ENCODE data around the gene PRR35.

Gene PRR35

DNA sequence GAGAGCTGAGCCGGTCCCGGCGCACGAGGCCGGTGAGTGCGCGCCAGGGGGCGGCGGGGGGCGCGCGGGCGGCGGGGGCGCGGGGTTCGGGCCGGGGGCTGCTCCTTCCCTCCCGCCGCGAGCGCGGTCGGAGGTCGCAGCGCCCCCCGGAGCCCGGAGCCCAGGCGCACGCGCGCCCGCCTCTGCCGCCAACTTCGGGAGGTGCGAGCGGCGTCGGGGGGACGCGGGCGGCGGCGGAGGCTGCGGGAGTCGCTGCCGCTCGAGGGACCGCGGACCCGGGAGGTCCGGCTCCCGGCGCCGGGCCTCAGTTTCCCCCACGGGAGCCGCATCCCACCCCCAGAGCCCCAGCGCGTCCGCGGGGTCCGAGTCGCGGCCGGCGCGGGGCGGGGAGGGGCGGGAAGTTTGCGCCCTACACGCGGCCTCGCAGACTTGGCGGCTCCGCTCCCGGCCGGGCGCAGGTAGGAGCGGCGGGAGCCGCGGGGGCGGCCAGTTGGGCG is at the start of gene PRR35:
TSS of gene PRR35 (plus strand) at position 191 of the 497 bp plus-strand sequence. CDS start 2,901 bp downstream, outside the sequence.
- DNase-seq (ENCODE audit: low read depth) = no peak

DNA sequence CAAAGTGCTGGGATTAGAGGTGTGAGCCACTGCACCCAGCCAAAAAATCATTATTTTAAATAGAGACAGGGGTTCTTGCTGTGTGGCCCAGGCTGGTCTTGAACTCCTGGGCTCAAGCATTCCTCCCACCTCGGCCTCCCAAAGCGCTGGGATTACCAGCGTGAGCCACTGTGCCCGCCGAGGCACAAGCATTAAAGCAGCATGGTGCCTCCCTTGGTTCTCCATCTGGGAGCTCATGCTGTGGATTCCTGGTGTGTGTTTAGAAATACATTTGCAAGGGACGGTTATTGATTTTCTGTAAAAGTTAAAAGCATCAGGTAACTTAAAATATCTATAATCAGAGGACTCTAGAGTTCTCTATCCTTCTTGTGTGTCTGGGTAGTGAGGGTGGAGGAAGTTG is 47.4 kb upstream of the PRR35 start:
- no peak for DNase-seq (ENCODE audit: low read depth)

DNA sequence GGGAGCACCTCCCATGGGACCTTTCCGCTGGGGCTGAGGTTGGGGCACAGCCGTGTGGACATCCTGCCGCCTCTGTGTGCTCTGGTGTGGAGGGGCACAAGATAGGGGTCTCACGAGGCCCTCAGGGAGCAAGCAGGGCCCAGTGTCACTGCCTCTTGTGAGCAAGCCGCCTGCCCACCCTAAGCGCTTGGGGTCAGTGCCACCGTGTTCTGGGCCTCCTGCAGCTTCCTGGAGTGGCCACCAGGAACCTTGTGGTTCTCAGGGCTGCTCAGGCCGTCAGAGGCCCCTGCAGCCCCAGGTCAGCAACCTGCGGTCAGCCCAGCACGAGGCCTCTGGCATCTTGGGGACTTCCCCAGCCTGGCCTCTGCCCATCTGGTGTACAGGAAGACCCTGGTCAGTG is 46.2 kb upstream of the PRR35 start:
- DNase-seq (ENCODE audit: low read depth) = no peak

DNA sequence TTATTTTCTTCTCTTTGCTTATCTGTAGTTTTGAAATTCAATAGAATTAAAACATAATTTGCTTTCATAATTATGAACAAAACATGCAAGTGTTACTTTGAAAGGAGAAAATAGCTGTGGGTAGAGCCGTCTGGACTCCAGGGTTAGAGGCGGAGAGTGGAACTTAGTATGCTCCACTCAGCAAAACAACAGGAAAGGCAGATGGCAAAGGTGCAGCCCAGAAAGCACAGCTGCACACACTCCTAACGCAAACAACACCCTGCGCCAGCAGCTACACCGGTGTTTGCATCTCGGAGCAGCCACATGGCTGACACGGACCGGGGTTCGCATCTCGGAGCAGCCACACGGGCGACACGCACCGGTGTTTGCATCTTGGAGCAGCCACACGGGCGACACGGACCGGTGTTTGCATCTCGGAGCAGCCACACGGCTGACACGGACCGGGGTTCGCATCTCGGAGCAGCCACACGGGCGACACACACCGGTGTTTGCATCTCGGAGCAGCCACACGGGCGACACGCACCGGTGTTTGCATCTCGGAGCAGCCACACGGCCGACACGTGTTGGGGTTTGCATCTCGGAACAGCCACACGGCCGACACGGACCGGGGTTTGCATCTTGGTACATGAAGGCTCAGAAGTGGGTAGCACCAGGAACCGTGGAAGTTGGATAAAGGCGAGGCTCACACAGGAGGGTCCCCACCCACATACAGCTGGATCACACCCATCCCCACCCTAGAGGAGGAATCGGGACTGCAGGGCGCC is 44.8 kb upstream of the PRR35 start:
- no peak for DNase-seq (ENCODE audit: low read depth)

DNA sequence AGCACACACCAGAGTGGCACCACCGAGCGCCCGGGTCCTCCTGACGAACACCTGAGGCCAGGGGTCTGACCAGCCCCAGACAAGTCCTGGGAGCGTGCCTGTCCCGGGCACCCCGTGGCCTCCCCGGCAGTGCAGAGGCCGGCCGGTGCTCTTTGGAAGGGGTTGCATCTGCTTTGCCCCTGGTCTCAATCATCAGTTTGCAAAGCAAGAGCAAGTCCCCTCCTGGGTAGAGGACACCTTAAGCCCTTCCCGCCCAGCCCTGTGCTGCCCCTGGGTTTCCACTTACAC is 44.3 kb upstream of the PRR35 start:
- DNase-seq (ENCODE audit: low read depth) = no peak

DNA sequence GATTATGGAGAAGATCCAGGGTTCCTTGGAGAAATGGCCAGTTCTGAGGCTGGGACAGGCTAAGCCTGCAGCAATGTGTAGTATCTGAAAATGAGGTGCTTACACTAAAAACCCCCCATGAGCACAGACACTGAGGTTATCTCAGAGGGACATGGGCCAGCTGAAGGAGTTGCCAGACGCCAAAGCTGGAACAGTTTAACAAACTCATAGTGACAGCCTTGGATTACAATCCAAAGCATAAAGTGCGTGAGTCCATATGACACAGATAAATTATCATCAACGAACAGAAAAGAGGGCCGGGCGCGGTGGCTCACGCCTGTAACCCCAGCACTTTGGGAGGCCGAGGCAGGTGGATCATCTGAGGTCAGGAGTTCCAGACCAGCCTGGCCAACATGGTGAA is 43.9 kb upstream of the PRR35 start:
- no peak for DNase-seq (ENCODE audit: low read depth)

DNA sequence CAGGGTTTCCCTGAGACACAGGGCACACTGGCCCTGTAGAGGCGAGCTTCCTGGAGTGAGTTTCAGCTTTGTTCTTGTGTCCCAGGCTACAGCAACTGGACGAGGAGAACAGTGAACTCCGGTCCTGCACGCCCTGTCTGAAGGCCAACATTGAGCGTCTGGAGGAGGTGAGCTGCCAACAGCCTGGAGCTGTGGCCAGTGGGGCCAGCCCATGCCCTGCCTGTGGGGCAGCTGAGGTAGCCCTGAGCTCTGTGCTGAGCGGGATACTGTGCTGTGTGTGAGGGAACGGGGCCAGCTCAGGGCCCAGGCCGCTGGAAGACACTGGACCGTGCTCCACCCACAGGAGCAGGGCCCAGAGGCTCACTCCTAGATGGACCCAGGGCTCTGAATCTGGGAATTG is 41.3 kb upstream of the PRR35 start:
- DNase-seq (ENCODE audit: low read depth) = no peak

DNA sequence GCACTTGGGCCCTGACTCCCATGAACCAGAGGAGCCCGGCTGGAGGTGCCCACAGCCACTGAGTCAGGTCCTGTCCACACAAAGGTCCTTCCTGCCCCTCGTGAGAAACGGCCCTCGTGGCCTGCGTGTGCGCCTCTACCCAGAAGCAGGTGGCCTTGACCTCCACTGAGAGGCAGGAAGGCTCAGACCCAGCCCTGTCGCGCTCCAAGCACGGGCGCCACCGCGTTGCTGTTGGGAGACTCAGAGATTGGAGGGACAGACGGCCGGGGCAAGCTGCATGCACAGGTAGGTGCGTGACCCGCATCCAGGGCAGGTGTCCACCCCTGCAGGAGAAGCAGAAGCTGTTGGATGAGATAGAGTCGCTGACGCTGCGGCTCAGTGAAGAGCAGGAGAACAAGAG is 40.8 kb upstream of the PRR35 start:
- no peak for DNase-seq (ENCODE audit: low read depth)

DNA sequence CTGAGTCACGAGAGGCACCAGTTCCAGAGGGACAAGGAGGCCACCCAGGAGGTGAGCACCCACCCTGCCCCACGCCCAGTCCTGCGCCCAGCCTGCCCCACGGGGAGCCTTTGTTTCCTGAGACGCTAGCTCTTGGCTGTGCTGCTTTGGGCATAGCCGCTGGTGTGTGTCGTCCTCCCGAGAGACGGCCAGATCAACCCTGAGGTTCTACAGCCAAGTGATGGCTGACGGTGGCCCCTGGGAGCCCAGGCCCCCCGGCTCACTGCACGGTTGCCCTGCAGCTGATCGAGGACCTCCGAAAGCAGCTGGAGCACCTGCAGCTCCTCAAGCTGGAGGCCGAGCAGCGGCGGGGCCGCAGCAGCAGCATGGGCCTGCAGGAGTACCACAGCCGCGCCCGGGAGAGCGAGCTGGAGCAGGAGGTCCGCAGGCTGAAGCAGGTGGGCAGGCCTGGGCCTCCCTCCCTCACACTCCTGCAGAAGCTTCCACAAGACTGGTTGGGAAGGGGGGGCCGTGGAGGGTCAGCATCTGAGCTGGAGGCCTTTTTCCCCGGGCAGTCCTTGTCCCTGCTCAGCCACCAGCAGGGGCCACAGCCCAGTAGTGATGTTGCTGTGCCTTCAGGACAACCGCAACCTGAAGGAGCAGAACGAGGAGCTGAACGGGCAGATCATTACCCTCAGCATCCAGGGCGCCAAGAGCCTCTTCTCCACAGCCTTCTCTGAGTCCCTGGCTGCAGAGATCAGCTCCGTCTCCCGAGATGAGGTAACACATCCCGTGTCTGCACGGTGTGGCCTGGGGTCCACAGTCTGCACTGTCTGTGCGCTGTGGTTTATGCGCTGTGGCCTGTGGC is 40.1 kb upstream of the PRR35 start:
- DNase-seq (ENCODE audit: low read depth) = no peak

DNA sequence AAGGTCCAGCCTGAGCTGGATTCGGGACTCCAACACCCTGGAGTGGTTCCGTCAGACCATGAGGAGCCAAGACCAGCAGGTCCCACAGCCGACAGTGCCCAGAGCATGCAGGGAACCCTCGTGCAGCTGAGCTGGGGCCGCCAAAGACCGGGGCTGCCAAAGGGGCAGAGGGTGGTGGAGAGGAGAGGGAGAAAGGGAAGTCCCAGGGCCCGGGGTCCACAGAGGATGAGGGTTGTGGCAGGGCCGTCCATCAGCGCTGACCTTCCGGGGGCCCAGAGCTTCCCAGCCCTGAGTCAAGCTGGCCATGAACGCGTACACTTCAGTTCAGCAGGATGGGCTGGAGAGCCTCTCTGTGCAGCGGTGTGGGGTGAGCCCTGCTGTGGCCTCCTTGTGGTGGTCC is 39.3 kb upstream of the PRR35 start:
- DNase-seq (ENCODE audit: low read depth) = no peak

DNA sequence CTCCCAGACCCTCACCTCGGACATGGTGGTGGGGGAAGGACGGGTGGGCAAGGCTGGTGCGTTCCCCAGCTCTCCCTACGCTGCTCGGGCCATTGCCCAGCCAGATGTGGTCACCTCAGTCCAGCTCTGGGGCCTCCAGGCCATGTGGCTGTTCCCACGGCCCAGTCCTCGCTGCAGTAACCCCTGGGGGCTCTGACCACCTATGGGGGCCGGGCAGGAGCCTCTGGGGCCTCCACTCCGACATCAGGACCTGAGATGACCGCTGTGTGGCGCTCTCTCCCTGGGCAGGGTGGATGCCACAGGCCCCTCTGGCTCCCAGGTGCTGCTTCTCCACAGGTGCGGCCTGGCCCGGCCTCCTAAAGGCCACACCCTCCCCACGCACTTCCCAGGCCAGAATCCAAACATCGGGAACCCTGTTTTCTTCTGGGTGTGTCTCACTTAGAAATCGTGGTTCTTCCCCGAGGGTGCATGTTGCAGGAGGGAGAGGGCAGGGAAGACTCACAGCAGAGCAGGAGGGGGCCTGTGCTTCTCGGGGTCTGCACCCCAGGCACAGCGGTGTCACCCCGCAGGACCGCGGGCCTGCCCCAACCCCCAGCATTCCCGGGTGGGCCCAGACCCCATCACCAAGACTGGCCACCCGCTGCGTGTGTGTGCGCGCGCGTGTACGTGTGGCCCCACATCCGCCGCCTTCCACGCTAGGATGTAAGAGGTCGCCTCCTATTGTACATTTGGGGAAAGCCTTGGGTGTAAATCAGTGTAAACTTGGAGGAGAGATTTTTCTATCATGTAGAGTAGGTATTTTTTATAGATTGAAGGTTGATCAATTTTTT is 38.6 kb upstream of the PRR35 start:
- DNase-seq (ENCODE audit: low read depth) = no peak

DNA sequence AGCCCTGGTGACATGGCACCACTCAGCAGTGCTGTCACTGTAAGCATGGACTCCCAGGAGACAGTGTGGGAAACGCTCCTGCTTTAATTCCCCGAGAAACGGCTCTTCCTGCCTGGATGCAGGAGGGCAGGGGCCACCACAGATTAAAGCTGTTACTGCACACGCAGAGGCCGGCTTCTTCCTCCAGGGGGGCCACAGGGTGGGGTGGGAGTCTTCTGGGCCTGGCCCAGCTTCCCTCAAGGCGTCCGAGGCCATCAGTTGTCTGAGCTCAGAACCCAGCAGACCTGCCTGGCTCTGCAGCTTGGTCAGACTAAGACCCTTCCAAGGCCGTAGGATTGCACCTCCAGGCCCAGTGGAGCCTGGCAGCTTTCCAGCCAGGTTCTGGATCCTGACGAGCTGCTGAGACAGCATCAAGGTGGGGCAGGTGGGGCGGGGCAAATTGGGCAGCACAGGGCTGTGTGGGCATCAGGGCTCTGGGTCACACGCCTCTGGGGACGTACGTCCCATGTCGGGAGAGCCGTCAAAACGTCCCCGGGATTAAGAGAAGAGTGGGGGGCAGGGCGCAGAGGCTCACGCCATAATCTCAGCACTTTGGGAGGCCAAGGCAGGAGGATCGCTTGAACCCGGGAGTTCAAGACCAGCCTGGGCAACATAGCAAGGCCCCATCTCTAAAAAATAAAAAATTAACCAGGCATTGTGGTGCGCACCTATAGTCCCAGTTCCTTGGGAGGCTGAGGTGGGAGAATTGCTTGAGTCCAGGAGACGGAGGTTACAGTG is 37.7 kb upstream of the PRR35 start:
- no peak for DNase-seq (ENCODE audit: low read depth)

DNA sequence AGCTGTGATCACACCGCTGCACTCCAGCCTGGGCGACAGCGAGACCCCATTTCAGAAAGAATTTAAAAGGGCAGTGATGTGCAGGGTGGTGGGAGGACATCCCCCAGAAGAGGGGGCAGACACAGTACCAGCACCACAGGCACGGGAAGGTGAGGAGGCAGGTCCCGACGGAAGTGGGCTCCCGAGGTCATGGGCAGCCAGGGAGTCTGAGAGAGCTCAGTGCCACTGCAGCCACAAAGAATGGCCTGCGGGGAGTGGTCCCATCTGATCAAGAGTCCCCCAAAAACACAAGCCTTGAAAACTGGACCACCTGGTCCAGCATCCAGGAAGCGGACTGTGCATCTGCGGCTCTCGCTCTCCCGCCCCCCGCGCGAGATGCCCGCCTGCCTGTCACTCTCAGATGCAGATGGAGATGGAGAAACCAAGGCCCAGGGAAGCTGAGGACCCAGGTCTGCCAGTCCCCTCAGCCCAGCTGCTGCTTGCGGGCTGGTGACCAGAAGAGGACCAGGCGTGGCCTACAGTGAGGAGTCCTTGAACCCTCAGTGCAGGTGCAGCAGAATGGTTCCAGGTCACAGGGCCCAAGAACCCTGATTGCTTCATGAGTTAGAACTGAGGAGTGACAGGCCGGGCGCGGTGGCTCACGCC is 37.0 kb upstream of the PRR35 start:
- DNase-seq (ENCODE audit: low read depth) = no peak

DNA sequence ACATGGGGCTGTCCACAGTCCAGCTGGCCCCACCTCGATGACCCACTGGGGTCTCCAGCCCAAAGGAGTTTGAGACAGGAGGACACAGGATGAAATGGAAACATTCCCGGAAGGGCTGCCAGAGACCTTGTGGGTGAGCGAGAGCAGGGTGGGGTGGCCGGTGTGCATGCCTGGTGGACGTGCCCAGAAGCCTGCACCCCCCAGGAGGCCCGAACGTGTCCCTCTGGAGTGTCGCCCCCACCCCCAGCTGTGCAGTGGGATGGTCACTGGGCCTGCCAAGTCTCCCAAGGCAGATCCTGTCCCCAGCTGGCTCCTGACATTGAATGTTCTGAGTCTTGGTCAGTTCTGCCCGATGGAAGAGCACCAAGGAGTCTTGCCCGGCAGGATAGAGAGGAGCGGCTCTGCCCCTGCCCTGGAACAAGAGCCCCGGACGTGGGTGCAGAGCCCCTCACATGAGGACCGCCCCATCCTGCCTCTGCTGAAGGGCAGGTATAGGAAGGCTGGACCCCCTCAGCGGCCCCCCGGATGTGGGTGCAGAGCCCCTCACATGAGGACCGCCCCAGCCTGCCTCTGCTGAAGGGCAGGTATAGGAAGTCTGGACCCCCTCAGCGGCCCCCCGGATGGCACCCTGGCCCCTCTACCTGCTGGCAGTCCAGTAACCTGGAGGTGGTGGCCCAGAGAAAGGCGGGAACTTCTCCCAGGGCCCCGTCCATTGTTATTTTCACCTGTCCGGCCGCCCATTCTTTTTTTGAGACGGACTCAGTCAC is 35.7 kb upstream of the PRR35 start:
- DNase-seq (ENCODE audit: low read depth) = no peak

DNA sequence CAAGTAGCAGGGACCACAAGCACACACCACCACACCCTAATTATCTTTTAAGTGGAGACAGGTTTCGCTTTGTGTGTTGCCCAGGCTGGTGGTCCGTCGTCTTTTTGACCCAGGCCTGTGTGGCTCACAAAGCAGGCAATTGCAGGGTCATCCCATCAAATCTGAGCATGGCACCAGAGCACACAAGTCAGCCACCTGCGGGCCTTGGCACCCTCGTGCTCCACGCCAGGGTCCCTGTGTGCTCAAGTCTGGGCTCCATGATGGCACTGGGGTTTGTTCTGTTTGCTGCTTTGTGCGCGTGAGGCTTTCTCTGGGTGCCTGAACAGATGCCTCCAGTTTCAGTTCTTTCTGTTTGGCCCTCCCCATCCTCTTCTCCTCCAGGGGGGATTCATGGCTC is 35.1 kb upstream of the PRR35 start:
- no peak for DNase-seq (ENCODE audit: low read depth)

DNA sequence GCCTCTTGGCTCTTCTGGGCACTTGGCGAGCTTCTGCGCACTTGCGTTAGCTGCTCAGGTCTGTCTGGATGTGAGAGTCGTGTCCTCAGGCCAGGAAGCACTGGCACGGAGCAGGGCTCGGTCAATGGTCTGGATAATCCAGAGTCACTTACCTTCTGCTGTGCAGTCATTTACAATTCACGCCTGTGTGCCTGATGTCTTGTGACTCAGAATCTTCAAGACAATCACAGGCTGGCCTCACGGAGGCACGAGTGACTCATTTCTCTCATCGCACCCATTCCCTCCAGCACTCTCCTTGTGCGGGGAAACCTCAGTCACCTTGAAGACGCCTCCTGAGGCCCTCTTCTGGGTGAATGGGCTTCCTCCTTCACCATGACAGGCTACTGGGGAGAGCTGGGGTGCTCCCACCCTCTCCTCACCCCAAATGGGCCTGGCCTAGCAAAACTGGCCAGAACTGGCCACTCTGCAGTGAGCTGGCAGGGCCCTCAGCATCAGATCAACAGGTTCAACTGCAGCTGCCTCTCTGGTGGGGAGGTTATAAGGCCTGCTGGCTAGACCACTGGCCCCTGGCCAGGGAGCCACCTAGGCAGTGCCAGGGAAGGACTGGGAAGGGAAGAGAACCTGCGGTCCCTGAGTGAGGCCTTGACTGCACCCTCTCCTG is 34.5 kb upstream of the PRR35 start:
- no peak for DNase-seq (ENCODE audit: low read depth)

DNA sequence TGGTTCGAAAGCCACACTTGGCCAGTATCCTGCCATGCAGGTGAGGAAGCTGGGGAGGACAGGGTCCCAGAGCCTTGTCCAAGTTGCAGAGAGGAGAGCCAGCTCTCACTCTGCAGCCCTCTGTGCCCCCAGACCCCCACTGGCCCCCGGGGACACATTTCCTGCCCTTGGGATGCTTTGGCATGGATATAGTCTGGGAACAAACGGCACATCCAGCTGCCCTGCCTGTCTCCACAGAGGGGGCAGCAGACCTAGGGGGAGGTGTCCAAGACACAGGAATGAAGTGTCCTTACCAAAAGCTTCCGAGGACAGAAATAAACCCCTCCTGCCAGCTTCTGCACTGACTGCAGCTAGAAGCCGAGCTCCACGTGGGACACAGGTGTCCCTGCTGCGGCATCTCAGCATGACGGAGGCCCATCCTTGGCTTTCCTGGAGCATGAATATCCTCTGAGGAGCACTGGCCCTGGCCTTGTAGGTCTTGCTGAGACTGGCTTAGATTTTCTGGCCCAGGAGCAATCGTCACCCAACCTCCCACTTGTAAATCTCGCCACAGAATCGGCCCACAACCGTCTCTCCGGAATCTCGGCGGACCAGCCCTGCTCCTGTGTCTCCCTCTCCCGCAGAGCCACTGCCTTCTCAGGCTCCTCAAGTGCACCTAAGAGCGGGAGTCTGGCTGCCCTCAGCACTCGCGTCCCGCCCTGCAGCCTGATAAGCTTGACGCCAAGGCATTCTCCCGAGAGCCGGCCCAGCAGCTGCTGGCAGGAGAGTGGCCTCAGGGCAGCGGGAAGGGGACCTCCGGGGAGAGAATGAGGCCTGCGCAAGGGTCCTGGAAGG is 33.8 kb upstream of the PRR35 start:
- DNase-seq (ENCODE audit: low read depth) = no peak

DNA sequence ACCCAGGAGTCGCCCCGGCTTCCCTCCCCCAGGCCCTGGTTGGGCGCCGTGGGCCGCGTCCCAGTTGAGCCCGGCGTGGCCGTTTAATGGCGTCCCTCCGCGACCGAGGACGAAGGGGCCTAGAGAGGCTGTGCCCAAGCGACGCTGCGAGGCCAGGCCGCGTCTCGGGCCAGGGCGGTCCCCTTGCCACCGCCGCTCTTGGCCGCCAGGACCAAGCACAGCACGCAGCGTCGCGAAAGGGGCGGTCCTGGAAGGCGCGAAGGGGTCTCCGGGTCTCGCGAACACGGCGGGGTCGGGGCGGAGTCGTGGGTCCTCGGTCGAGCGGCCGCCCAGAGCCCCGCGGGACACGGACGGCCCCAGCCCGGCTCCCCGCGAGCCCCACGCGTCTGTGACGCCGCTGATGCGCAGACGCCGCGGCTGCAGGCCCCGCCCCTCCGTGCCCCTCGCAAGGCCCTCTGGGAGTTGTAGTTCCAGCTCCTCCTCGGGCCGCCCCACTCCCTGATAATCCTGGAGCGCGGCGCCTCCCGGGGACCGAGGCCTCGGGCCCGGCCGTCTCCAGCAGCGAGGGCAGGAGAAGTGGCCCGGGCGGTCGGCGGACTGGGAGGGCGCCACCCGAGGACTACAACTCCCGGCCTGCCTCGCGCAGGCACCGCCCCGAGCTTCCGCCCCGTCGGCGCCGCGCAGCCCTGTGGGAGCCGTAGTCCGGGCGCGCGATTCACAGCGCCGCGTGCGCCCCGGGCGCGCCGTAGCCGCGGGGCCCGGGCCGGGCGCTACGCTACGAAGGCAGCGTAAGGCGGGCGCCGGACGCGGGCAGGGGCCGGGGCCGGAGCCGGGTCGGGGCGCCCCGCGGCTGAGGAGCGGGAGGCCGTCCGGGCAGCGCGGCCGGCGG is 32.9 kb upstream of the PRR35 start, which contains the start of gene CAPN15:
TSS of gene CAPN15 (plus strand) at position 698 of the 889 bp plus-strand sequence. CDS start 19,127 bp downstream, outside the sequence.
- peak; percentile 70 for DNase-seq (ENCODE audit: low read depth)
